Activated CD4-positive, alpha-beta T cell treated with anti-CD3 and anti-CD28 coated beads for 4 hours (primary cell): ENCODE measurements around the gene PC.

Experiments used
- DNase-seq, 2 donors: peaks; one replicate each; pipeline ENCODE4 v3.0.0-alpha.2; 2020

The PC gene

DNA sequence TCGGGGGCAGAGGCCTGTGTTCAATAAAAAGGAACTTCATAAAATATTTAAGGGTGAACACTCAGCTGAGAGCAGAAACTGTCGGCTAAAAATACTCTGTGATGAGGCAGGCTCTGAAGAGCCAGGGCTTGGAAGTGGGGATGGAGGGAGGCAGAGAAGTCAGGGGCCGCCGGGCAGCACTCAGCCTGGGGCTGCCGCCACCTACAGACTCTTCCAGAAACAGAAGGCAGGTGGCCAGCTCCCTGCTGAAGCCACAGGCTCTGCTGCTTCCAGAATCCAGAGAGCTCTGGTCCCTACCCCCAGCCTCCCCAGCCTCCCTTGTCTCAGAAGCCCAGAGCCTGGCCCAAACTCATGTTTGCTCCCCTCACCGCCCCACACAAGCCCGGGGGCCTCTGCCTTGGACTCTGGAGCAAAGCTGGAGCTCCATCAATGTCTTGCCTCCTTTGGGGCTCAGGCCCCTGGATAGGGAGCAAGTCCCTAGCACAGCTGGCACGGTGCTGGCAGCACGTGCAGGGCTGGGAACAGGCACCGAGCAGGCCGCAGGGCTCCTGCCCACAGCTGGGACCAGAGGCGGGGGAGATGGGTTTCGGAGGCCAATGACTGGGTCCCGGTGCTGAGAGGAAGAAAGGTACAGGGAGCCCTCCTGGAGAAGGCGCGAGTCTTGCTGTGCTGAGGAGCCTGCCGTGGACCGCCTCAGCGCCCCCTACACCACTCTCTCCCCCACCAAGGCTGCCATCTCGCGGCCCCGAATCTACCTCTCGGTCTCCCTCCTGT lies 93.1 kb downstream of the PC start:
- DNase-seq, result no peak

DNA sequence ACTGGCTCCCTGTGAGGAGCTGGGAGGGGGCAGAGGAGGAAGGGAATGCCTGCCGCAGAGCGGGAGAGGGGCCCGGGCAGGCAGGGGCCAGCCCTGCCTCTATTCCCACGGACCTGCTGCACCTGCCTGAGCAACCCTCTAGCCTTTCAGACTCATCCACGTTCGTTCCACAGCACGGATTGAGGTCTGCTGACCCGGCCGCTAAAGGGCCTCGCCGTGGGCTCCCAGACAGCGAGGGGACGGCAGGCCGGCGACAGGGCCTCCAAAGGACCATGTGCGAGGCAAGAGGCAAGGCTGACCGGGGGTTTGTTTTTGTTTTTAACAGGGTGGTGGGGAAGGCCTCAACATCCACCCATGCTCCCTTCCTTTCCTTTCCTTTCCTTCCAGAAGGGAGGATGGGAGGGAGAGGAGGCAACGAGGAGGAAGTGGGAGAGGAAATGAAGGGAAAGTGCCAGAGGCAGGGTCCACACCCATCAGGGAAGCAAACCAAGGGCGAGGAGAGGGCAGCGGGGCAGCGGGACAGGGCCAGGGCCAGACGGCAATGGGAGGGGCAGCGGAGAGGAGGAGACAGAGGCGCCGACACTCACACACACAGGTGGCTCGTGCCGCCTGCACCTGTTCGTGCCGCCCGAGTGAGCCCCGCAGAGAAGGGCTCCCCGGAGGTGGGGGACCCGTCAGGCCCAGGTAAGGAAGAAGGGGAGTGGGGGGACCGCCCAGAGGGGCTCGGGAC lies 93.8 kb downstream of the PC start:
- DNase-seq, result no peak

DNA sequence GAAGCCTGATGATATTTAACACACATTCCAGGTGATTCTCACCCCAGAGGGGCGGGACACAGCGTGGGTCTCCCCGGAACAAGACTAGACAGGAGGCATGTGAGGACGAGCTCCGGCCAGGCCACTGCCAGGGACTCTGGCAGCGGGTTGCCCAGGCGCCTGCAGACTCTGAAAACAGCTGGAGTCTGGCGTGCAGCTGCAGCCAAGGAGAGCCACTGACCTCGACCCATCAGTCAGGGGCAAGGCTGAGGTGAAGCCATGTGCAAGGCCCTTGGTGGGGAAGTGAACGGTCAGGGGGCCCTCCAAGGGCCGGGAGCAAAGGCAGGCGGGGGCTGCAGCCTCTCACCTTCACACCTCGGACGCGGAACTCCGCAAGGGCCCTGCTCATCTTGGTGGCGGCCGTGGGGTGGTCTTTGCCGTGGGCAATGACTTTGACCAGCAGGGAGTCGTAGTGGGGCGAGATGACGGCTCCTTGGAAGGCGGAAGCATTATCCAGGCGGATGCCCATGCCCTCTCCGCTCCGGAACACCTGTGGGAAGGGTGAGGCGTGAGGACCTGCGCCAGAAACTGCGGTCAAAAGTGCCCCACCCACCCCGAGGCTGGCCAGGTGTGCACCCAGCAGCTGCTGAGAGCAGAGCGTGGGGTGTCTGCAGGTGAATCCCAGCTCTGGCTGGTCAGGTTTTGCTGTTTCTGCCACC lies 94.6 kb downstream of the PC start:
- DNase-seq, result no peak

DNA sequence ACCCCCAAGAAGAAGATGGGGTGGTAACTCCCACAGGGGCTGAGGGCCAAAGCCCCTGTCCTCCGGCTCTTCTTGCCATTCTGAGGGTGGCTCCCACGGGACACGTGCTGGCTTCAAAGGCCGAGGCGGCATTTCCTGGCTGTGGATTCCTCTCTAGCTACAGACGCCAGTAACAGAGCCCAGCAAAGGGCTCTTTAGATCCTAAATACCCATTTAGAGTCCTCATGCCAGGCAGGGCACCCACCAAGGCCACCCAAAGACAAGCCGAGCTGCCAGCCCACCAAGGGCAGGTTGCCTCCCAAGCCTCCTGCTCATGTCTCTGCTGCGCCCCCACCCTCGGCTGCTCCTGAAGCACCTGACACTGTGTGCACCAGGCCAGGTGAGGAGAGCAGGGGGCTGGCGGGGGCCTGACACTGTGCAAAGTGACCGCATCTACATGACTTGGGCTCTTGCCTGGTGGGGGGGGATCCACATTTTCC lies 95.6 kb downstream of the PC start:
- no peak for DNase-seq

DNA sequence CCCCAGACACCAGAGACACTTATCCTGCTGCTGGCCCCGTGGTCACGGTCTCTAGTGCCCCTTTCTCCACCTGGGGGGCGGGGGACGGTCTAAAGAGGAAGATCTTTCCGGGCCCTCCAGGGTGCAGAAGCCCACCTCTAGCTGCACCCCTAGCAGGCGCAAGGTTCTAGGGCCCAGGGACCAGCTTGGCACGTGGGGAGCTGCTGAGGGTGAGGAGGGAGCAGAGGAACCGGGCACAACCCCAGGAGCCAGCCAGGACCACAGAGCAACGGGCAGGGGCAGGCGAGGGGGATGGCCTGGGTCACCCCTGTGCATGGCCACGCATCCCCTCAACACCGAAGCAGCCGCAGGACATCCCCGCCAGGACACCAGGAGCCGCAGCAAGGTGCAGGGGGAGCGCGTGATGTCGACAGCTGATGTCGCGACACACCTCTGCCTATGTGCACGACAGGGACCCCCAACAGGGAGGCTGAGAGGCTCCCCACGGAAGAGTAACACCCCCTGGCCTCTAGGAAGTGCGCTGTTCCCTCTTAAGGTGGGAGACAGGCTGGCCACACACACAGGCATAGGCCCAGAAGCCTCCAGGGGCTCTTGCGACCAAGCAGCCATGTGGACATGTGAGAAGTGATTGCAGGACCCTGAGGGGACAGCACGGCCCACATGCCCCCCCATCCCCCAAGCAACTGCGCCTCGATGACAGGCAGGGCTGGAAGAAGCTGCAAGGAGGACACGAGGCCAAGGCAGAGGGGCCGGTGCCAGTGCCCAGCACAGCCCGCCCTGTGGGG lies 96.2 kb downstream of the PC start:
- no peak for DNase-seq

DNA sequence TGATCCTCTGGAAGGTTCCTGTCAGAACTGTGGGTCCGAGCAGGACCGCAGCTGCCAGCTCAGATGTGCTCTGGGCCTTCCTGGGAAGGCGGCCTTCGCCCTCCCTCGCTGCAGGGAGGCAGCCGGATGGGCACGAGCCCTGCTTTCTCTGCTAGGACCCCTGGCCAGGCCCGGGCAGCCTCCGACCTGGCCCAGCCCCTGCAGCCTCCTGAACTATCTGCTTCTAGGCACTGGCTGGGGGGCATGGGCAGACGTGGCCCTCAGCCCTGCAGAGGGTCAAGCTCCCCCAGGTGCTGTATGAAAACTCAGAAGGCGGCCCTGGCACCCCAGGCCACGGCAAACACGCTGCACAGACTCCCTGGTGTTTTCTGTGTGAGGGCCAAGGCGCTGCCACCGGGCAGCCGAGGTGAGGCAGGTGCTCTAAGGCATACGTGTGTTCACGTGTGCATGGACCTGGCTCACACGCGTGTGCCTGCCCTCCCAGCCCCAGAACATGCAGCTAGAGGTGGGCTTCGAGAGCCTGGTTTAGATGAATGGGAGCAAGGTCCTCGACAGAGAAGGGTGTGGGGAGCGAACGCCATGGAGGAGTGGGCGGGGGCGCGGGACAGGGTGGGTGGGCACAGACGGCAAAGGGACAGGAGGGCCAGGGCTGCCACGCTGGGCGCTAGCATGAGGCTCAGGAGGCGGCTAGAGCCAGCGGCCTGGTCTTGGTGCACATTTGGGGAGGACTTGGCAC lies 97.0 kb downstream of the PC start:
- DNase-seq, result no peak

DNA sequence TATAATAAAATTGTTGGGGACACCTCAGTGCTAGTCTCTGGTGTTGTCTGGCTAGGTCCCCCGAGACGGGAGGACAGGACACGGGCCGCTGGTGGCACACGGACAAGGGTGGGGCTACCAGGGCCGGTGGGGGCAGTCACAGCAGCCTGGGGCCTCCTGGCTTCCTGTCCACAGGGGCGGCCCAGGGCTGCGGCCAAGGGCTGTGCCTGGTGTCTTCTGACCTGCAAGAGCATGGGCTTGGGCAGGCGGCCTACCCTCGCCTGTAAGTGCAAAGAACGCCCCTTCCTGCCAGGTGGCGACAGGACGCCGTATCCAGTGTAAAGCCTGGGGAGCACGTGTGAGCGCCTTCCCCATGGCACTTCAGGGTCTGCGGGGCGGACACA lies 97.7 kb downstream of the PC start:
- DNase-seq, result no peak

DNA sequence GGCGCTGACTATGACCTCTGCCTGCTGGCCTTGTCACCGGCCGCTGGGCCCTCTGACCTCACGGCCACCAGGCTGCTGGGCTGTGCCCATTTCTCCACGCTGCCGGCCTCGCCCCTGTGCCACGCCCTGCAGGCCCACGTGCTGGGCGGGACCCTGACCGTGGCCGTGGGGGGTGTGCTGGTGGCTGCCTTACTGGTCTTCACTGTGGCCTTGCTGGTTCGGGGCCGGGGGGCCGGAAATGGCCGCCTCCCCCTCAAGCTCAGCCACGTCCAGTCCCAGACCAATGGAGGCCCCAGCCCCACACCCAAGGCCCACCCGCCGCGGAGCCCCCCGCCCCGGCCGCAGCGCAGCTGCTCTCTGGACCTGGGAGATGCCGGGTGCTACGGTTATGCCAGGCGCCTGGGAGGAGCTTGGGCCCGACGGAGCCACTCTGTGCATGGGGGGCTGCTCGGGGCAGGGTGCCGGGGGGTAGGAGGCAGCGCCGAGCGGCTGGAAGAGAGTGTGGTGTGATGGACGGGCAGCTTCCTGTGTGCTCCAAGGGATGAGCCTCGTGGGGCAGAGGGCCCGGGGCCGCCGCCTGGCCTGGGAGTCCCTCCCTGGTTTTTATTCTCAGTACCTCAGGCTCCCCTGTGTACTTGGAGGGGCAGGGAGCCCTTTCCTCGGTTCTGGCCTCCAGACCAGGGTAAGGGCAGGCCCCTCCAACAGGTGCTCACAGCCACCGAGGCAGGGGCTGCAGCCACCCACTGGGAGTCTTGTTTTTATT lies 98.3 kb downstream of the PC start:
- DNase-seq, result no peak

DNA sequence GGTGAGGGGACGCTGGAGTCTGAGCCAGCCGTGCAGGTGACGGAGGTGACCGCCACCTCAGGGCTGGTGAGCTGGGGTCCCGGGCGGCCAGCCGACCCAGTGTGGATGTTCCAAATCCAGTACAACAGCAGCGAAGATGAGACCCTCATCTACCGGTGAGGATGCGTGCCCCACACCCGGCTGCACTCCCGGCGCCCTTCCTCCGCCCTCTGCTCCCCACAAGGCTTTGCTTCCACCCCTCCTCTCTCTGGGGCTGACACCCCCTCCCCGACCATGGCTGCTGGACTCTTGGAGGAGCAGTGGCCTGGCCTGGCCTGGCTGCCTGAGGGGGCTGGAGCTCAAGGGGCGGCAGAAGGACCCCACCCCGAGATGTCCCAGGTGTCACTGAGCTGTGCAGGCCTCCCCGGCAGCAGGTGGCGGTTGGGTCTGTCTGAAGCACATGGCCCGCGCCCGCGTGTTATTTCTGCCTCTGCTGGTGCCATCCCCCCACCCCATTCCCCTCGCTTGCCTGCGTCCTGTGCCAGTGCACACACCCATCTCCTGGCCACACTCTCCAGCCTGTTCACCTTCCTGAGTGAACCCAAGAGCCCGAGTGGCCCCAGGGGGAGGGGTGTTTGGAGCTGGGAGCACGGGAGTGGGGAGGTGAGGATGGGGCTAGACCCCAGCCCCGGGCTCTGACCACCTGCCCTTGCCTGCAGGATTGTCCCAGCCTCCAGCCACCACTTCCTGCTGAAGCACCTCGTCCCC lies 99.1 kb downstream of the PC start:
- no peak for DNase-seq

DNA sequence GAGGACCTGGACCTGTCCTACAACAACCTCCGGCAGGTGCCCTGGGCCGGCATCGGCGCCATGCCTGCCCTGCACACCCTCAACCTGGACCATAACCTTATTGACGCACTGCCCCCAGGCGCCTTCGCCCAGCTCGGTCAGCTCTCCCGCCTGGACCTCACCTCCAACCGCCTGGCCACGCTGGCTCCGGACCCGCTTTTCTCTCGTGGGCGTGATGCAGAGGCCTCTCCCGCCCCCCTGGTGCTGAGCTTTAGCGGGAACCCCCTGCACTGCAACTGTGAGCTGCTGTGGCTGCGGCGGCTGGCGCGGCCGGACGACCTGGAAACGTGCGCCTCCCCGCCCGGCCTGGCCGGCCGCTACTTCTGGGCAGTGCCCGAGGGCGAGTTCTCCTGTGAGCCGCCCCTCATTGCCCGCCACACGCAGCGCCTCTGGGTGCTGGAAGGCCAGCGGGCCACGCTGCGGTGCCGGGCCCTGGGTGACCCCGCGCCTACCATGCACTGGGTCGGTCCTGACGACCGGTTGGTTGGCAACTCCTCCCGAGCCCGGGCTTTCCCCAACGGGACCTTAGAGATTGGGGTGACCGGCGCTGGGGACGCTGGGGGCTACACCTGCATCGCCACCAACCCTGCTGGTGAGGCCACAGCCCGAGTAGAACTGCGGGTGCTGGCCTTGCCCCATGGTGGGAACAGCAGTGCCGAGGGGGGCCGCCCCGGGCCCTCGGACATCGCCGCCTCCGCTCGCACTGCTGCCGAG lies 99.8 kb downstream of the PC start:
- DNase-seq, result no peak

DNA sequence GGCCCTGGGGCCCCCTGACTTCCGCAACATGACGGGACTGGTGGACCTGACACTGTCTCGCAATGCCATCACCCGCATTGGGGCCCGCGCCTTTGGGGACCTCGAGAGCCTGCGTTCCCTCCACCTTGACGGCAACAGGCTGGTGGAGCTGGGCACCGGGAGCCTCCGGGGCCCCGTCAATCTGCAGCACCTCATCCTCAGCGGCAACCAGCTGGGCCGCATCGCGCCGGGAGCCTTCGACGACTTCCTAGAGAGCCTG lies 100.3 kb downstream of the PC start:
- DNase-seq, result no peak

DNA sequence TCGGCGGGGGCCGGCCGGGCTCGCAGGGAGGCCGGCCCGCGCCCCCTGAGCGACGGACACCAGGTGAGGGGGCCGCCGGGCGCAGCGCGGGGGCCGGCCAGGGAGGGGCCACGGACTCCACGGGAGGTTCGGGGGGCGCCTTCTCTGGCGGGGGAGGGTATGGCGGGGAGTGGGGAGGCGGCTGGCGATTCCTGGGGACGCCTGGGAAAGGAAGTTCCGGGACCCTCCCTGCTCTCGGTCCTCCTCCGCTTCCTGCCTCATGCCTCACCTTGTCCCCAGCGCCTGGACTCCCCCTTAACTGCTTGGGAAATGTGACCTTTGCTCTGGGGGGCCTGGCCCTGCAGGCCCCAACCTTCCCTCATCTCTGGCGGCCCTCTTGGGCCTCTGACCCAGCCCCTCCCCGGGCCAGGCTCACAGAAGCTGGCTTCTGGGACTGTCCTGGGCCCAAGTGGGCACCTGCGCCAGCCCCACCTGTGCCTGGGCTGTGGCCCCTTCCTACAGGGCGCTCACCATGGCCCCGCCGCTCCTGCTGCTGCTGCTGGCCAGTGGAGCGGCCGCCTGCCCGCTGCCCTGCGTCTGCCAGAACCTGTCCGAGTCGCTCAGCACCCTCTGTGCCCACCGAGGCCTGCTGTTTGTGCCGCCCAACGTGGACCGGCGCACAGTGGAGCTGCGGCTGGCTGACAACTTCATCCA lies 100.8 kb downstream of the PC start:
- no peak for DNase-seq

DNA sequence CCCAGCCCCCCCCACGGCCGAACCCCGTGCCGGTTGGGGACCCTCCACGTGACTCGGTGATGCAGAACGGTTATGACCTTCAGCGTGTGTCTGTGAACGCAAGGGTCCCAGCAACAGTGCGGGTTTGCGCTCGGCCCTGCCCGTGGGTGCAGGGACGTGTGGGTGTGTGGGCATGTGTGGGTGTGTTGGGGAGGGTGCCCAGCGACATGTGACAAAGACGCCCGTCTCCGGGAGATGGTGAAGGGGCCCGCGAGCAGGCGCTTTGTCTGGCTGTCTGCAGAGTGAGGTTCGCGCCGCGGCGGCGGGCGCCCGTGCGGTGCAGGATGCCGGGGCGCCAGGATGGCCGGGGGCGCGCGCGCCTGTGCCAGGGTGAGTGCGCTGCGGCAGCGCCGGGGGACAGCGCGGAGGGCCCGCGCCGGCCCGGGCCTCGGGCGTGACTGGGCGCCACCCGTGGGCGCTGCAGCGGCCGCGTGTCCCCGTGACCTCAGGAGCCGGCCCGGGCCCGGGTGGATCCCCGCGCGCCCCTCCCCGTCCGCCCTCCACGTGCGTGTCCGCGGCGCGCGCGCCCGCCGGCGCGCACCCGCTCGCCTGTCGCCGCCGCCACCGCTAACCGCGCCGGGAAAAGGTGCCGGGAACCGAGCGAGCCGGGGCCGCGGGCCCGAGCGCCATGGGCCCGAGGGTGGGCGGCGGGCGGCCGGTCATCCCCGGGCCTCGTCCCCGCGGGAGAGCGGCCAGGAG lies 101.5 kb downstream of the PC start, which contains the start of gene LRFN4:
Gene LRFN4 (plus strand): TSS at position 569 of the 738 bp plus-strand sequence. CDS start 681 bp downstream, outside the sequence.
- peak; percentile 60 to 73 for DNase-seq

DNA sequence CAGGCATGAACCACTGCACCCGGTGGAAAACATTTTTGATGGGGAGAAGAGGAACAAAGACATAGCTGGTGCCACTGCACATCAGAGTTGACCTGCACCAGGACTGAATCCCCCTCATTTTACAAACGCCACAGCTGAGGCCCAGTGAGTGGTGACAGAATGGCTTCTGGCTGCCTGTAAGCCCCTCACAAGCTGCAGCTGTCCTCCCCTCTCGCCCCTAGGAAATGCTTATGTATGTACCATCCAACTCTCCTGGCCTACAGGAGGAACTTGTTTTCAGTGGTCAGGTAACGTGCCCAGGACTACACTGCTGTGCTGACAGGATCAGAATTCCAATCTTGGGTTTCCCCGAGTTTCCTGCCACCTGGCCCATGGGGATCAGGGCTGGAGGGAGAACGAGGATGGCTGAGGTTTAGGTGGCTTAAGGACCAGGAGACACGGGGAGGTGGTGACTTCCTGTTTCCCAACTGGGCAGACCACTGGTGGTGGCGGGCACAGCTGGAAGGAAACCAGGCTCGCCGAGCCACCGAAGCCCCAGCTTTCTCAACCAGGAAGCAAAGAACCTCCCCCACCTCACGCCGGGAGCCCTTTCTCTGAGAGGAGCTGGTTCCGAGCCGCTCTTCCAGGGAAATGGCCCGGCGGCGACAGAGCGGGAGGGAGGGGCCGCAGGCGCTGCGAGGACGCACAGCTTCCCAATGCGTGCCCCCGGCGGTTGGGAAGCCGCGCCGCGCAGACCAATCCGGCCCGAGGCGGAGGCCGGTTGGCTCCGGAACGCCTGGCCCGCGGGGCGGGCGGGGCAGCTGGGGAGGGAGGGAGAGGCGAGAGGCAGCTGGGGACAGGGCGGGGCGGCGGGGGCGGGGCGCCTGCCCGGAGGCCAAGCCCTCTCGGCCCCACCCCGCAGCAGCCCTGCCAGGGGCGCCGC lies 102.3 kb downstream of the PC start:
- no peak for DNase-seq

DNA sequence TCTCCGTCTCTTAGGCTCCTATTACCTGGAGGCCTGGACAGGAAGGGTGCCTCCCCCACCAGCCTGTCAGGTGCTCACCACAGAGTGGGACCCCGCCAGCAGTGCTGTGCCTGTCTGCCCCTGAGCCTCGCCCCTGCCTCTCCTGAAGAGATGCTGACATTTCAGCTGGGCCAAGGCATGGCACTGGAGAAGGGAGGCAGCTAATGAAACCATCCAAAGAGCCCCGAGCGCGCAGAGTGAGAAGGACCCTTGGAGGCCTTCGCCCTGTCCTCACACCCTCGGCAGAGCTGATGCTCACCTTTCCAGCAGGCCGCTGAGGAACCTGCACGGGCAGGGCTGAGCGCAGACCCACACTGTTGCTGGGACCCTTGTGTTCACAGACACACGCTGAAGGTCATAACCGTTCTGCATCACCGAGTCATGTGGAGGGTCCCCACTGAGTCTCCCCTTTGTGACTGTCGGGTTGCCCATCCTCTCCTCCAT lies 103.4 kb downstream of the PC start:
- no peak for DNase-seq

DNA sequence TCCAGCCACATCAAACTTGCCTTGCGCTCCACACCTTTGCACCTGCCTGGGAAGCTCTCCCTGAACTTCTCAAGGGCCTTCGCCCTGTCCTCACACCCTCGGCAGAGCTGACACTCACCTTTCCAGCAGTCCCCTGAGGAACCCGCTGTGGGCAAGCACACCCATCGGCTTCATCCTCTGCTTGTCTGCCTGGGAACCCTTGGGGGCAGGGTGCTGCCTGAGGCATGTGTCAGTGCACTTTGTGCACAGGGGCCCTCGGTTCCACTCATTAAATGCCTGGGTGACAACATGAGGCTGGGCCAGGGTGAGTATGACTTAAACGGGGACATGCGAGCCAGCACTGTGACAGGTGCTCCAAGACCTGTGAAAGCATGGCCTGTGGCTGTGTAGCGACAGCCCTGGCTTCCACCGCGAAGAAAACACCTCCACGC lies 103.9 kb downstream of the PC start:
- no peak for DNase-seq
